Activated CD8-positive, alpha-beta memory T cell treated with anti-CD3 and anti-CD28 coated beads, Interleukin-2, amount 50 U/mL, for 4 hours (primary cell): ENCODE results near the gene CDC42EP1.
"Not testable (repeated sequence)": the region's sequence is repeated elsewhere in the genome, so short reads cannot be mapped to it uniquely, and the experiment has no call there.

Experiments
- DNase-seq: peaks from one replicate; pipeline ENCODE4 v3.0.0-alpha.2; 2020

The CDC42EP1 gene

GRCh38 chr22:37588546-37589215 lies 28.4 kb downstream of the CDC42EP1 start:
- DNase-seq = no peak

GRCh38 chr22:37589636-37590035 lies 29.4 kb downstream of the CDC42EP1 start:
- DNase-seq = no peak

DNA sequence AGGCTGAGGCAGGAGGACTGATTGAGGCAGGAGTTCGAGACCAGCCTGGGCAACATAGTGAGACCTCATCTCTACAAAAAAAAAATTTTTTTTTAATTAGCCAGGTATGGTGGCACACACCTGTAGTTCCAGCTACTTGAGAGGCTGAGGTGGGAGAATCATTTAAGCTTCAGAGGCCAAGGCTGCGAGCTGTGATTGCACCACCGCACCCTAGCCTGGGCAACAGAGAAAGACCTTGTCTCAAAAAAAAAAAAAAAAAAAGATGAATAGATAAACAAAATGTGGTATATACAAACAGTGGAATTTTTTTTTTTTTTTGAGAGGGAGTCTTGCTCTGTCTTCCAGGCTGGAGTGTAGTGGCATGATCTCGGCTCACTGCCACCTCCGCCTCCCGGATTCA lies 30.8 kb downstream of the CDC42EP1 start:
- DNase-seq = not testable (repeated sequence)

GRCh38 chr22:37591823-37592404 lies 31.6 kb downstream of the CDC42EP1 start:
- DNase-seq = no peak

GRCh38 chr22:37594237-37594636 lies 34.0 kb downstream of the CDC42EP1 start:
- no peak for DNase-seq

GRCh38 chr22:37599153-37599552 lies 38.9 kb downstream of the CDC42EP1 start:
- no peak for DNase-seq

GRCh38 chr22:37601203-37601539 lies 40.9 kb downstream of the CDC42EP1 start:
- DNase-seq = no peak

DNA sequence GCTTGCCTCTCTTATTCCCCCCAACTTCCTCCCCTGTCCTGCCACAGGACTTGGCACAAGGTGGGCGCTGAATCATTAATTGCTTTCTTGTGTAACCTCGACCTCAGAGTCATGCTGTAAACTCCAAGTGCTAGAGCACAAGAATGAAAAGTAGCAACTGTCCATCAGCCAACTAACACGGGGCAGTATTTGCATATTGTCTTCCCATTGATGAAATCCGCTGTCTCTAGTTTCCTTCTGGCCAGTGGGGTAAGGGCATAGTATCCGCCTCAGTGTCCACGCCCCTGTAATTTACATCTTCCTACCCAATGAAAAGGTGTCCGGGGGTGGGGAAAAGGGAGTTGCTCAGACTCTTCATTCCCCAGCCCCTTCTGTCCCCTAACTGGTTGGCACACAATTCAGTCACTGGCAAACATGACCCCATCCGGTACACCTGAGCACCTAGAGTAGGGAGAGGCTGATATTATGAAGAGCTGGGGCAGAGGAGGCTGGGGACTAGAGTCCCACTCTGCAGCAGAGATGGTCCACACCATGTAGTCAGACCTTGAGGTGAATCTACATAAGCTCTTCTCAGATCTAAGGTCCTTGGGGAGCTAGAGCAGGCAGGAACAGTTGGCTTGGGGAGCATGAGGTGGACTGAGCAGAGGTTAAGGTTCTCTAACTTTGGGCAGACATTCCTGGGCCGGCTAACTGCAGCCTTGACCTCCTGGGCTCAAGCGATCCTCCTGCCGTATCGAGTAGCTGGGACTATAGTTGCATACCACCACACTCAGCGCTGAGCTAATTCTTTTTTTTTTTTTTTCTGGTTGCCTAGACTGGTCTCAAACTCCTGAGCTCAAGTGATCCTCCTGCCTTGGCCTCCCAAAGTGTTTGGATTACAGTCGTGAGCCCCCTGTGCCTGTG lies 41.5 kb downstream of the CDC42EP1 start:
- DNase-seq = no peak

GRCh38 chr22:37602546-37603277 lies 42.4 kb downstream of the CDC42EP1 start:
- not testable (repeated sequence) for DNase-seq

DNA sequence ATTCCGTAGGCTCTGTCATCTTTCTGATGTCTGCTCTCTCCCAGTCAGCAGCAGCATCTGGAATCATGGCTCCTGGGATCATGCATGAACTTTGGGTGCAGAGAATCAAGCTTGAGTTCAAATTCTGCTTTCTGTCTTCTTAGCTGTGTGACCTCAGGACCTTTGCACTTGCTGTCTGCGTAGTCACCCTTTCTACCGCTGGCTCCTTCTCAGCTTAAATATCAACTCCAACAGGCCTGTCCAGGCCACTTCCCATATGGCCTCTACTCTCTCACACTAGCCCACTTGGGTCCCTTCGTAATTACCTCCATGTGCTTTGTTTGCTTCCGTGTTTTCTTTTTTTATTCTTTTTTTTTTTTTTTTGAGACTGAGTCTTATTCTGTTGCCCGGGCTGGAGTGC lies 43.8 kb downstream of the CDC42EP1 start:
- no peak for DNase-seq

- peak; percentile 44 for DNase-seq
Measured at GRCh38 chr22:37604875-37605274, 44.6 kb downstream of the CDC42EP1 start.

DNA sequence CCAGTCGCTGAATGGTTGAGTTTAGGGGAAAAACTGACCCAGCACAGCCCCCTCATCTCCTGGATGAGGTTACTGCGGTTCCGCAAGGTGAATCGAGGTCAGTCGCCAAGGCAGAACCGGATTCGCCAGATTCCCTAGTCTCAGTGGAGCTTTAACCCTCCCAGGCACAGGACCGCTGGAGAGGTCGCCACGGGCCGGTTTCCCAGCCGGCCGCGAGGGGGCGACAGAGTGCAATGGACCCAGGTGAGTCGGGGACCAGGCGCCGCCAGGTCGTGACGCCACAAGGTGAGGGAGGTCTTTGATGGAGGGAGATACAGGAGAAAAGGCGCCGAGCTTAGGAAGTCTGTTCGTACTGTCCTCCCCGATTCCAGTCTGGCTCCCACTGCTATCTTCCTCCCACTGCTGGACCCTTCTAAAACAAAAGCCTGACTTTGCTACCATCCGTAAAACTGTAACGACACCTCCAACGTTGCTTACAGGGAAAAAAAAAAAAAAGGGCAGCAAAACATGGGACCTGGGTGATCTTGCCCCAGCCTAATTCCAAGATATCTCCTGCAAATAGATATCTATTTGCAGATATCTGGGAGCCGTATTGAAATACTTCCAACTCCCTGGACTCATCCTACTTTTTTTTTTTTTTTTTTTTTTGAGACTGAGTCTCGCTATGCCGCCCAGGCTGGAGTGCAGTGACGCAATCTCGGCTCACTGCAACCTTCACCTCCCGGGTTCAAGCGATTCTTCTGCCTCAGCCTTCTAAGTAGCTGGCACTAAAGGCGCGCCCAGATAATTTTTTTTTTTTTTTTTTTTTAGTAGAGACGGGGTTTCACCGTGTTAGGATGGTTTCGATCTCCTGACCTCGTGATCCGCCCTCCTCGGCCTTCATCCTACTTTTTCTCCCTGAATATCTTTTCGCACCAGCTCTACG lies 47.0 kb downstream of the CDC42EP1 start:
- peak; percentile 93 for DNase-seq

GRCh38 chr22:37607935-37608476 lies 47.7 kb downstream of the CDC42EP1 start:
- no peak for DNase-seq

DNA sequence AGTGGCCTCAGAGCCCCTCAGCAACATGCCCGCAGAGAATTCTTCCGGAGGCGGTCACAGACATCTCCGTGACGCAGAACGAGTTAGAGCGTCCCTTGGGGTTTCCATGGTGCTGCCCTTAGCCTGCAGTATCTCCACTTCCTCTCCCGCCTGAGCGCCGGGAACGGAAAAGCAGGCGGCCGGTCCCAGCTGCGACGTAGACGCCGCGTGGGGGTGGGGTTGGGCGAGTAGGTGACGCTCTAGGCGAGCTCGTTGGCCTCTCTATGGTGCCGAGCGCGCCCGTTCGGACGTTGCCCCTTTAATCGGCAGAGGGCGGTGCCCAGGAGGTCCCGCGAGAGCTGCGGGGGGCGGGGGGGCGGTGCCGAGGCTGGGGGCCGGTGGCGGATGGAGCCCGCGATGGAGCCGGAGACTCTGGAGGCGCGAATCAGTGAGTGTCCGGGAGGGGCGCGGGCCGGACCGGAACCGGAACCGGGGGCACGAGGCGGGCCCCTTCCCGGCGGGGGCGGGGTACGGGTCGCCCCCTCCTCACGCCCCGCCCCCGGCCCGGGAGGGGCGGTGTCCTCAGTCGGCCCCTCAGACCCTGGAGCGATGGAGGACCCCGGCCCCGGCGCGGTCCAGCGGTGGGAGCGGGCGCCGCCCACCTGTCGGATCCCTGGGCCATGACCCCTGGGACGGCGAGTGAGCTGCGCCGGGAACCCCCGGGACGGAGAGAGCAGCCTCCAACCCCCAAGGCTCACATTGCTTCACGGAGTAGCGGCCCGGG lies 48.4 kb downstream of the CDC42EP1 start, which contains the start of gene GGA1:
GGA1 (plus strand) TSS at position 358 of the 763 bp plus-strand sequence; CDS start at position 385, 27 bp downstream.
- peak; percentile 94 for DNase-seq

- DNase-seq = no peak
Measured at GRCh38 chr22:37609240-37610152, 49.2 kb downstream of the CDC42EP1 start.

GRCh38 chr22:37610153-37610475 lies 49.8 kb downstream of the CDC42EP1 start:
- not testable (repeated sequence) for DNase-seq

DNA sequence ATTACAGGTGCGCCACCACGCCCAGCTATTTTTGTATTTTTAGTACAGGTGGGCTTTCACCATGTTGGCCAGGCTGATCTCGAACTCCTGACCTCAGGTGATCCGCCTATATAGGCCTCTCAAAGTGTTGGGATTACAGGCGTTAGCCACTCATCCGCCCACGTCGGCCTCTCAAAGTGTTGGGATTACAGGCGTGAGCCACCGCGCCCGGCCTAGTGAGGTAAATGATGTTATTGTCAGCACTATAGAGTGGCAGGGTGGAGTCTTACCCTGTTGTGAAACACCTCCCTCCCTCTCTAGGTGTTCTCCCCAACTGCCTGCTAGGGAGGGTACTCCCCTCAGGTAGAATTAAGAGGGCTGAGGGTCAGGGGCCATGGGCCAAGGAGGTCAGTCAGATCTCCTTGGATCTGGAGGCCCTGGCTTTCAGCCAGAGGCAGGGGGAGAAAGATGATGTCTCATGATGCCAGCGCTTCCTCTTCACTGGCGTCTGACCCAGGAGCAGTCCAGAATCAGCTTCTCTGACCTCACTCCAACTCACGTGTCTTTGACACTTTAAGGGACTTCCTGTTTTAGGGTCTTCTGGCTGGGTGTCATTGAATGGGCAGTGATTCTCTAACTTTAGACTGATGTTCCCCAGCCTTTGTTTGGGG lies 50.3 kb downstream of the CDC42EP1 start:
- no peak for DNase-seq

DNA sequence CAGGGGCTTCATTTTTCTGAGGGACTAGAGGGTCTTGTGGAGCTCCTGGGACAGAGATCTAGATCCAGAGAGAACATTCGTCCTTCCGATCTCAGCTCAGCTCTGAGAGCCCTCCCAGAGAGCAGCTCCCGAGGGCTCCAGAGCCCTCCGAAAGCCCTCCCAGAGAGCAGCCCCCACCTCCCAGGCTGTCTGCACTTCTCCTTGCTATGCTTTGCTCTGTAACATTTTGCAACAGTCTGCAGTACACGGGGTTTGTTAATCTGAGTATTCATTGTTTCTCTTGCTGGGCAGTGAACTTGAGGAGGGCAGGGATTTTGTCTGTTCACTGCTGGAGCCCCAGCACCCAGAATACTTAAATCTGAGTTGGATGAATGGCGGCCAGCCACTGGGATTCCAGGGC lies 50.9 kb downstream of the CDC42EP1 start:
- DNase-seq = no peak
